Measurements from ENCODE around the gene VPS26C. TPM values are rescaled to one million over a fixed set of nuclear protein-coding genes. Genes with fewer than 3 reads are reported as not detected.
"Not testable (repeated sequence)": the region's sequence is repeated elsewhere in the genome, so short reads cannot be mapped to it uniquely, and the experiment has no call there.

VPS26C gene
- polyA plus RNA-seq, 3 donors, result 16.7 to 32.5 (median 23.7) TPM

GRCh38 chr21:37237346-37237745 is 29.8 kb downstream of the VPS26C start:
- H3K27ac ChIP-seq (ENCODE audit: low read depth, low read length), result no peak overlapping the region
- 91 to 98% (median 94%) methylated on average over 2 of the region's 2 CpGs for WGBS, 3 donors

GRCh38 chr21:37233551-37234146 is 33.5 kb downstream of the VPS26C start:
- WGBS, 3 donors, result 45 to 97% (median 96%) methylated on average over 9 of the region's 9 CpGs
- H3K27ac ChIP-seq (ENCODE audit: low read depth, low read length), result no peak overlapping the region

GRCh38 chr21:37232274-37233018 is 34.7 kb downstream of the VPS26C start:
- no peak overlapping the region for H3K27ac ChIP-seq (ENCODE audit: low read depth, low read length)
- 87 to 92% (median 91%) methylated on average over 19 of the region's 19 CpGs for WGBS, 3 donors

GRCh38 chr21:37231671-37232070 is 35.5 kb downstream of the VPS26C start:
- no peak overlapping the region for H3K27ac ChIP-seq (ENCODE audit: low read depth, low read length)
- whole genome bisulfite sequencing, 3 donors, result 92 to 97% (median 97%) methylated on average over 16 of the region's 16 CpGs

- no peak overlapping the region for H3K27ac ChIP-seq (ENCODE audit: low read depth, low read length)
- WGBS, 3 donors, result 86 to 90% (median 90%) methylated on average over 12 of the region's 12 CpGs
These were observed 35.9 kb downstream of the VPS26C start for GRCh38 chr21:37231249-37231645.

GRCh38 chr21:37230632-37231248 is 36.4 kb downstream of the VPS26C start:
- WGBS, 3 donors, result 92 to 93% (median 93%) methylated on average over 23 of the region's 23 CpGs

GRCh38 chr21:37228003-37228400 is 39.1 kb downstream of the VPS26C start:
- 95 to 99% (median 98%) methylated on average over 16 of the region's 16 CpGs for WGBS, 3 donors
- no peak overlapping the region for H3K27ac ChIP-seq (ENCODE audit: low read depth, low read length)

More at GRCh38 chr21:37230632-37231248, 36.4 kb downstream of the VPS26C start:
- no peak overlapping the region for H3K27ac ChIP-seq (ENCODE audit: low read depth, low read length)

- 93 to 97% (median 93%) methylated on average over 38 of the region's 38 CpGs for WGBS, 3 donors
- H3K27ac ChIP-seq (ENCODE audit: low read depth, low read length), result no peak overlapping the region
These were observed 39.8 kb downstream of the VPS26C start for GRCh38 chr21:37227071-37228002.

GRCh38 chr21:37226041-37226920 is 40.9 kb downstream of the VPS26C start:
- no peak overlapping the region for H3K27ac ChIP-seq (ENCODE audit: low read depth, low read length)
- 86 to 91% (median 87%) methylated on average over 18 of the region's 18 CpGs for WGBS, 3 donors

- H3K27ac ChIP-seq (ENCODE audit: low read depth, low read length), result no peak overlapping the region
These were observed 42.0 kb downstream of the VPS26C start for GRCh38 chr21:37224861-37225839.

GRCh38 chr21:37223804-37224345 is 43.3 kb downstream of the VPS26C start:
- WGBS, 3 donors, result 74 to 94% (median 80%) methylated on average over 2 of the region's 2 CpGs
- no peak overlapping the region for H3K27ac ChIP-seq (ENCODE audit: low read depth, low read length)

More at GRCh38 chr21:37224861-37225839, 42.0 kb downstream of the VPS26C start:
- WGBS, 3 donors, result 64 to 87% (median 77%) methylated on average over 21 of the region's 21 CpGs

GRCh38 chr21:37222248-37222647 is 44.9 kb downstream of the VPS26C start:
- WGBS, 3 donors, result 70 to 89% (median 80%) methylated on average over 1 to 3 of the region's 3 CpGs
- H3K27ac ChIP-seq (ENCODE audit: low read depth, low read length), result not testable (repeated sequence)

- H3K27ac ChIP-seq (ENCODE audit: low read depth, low read length), result no peak overlapping the region
- 4 to 6% (median 5%) methylated on average over 44 to 46 of the region's 46 CpGs for WGBS, 3 donors
These were observed 46.0 kb downstream of the VPS26C start for GRCh38 chr21:37220981-37221664.

- H3K27ac ChIP-seq (ENCODE audit: low read depth, low read length), result peak overlapping the region; percentile 15
- 1 to 2% (median 1%) methylated on average over 35 of the region's 35 CpGs for WGBS, 3 donors
These were observed 46.6 kb downstream of the VPS26C start for GRCh38 chr21:37220433-37220980.

GRCh38 chr21:37219761-37220432 is 47.2 kb downstream of the VPS26C start:
- 37 to 42% (median 37%) methylated on average over 13 of the region's 13 CpGs for WGBS, 3 donors
- H3K27ac ChIP-seq (ENCODE audit: low read depth, low read length), result no peak overlapping the region

Data from adipose tissue (tissue), 3 donors.